Measurements from ENCODE around the gene STEAP1B. TPM values are rescaled to one million over a fixed set of nuclear protein-coding genes. Genes with fewer than 3 reads are reported as not detected.

STEAP1B gene
- total RNA-seq, 1 experiment from 2014 or later, result 3.2 TPM

DNA sequence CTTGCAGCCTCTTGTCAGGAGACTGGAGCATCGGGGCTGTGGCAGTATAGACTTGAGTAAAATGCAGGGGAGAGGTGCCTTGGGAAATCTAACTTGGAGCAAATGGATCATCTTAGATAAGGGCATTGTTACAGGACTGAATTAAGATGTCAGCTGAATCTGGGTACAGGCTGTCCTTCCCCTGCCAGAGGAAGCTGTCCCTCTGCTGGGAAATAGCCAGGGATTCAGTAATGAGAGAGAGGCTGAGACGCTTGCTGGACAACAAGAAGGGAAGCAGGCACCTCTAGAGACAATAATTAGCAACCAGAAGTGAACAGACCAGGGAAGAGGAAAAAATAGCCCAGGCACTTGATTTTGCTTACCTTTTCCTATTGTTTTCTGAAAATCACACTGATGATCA lies 122.3 kb downstream of the STEAP1B start:
- H3K4me1 Mint-ChIP-seq, result peaks cover 0 to 7% of the 10 kb centered on the region in 2 experiments; a peak in 1 of 4 replicates
- Histone ChIP-seq H3K56ac (ENCODE audit: insufficient read length, low read depth, low read length) (no peak overlapping the region), H3K27me3 (ENCODE audit: insufficient read depth, low read length) (no peaks in the 10 kb centered on the region), H2BK20ac (ENCODE audit: low read depth, low read length, poor library complexity, severe bottlenecking) (no peak overlapping the region), H3T11ph (ENCODE audit: low read length) (no peak overlapping the region), H2BK15ac (ENCODE audit: low read depth, low read length) (no peak overlapping the region), H3K9me3 (ENCODE audit: control insufficient read depth, low read depth, low read length) (no peaks in the 10 kb centered on the region), H4K8ac (replicated peaks; ENCODE audit: insufficient read length, low read depth, low read length) (no peak overlapping the region), H2AK5ac (ENCODE audit: insufficient read length, low read length) (no peak overlapping the region), H2BK12ac (ENCODE audit: insufficient read length, low read depth, low read length) (no peak overlapping the region), H3K14ac (ENCODE audit: insufficient read depth, low read length) (no peak overlapping the region), H4K20me1 (ENCODE audit: control insufficient read depth, insufficient read depth, insufficient read length) (no peaks in the 10 kb centered on the region), H3K9ac (ENCODE audit: extremely low read depth, insufficient read length, low read length) (no peak overlapping the region), H3K79me1 (ENCODE audit: insufficient read depth, low read depth, low read length, poor library complexity, severe bottlenecking) (no peaks in the 10 kb centered on the region), H2AFZ (ENCODE audit: low read length) (no peak overlapping the region), H2BK5ac (ENCODE audit: insufficient read length, low read length) (no peak overlapping the region), H3K23ac (ENCODE audit: insufficient read length, low read depth, low read length) (no peak overlapping the region), H3K23me2 (ENCODE audit: insufficient read length, low read depth, low read length, poor library complexity, severe bottlenecking) (no peaks in the 10 kb centered on the region), H2BK120ac (ENCODE audit: low read depth, low read length, poor library complexity, severe bottlenecking) (no peak overlapping the region), H3K79me2 (ENCODE audit: insufficient read depth, low read length) (no peaks in the 10 kb centered on the region), H4K5ac (ENCODE audit: insufficient read length, low read depth, low read length) (no peak overlapping the region), H4K91ac (ENCODE audit: insufficient read length, low read depth, low read length) (no peak overlapping the region), H3K4ac (ENCODE audit: low read depth, low read length) (no peak overlapping the region), H3K4me2 (ENCODE audit: insufficient read depth, insufficient read length, low read length) (no peak overlapping the region), H3K4me1 (ENCODE audit: insufficient read depth, low read length) (no peaks in the 10 kb centered on the region), H3K27ac (ENCODE audit: insufficient read length, low read depth, low read length) (no peak overlapping the region), H3K18ac (ENCODE audit: insufficient read length, low read depth, low read length) (no peak overlapping the region)
- TF ChIP-seq, protein P1, sequence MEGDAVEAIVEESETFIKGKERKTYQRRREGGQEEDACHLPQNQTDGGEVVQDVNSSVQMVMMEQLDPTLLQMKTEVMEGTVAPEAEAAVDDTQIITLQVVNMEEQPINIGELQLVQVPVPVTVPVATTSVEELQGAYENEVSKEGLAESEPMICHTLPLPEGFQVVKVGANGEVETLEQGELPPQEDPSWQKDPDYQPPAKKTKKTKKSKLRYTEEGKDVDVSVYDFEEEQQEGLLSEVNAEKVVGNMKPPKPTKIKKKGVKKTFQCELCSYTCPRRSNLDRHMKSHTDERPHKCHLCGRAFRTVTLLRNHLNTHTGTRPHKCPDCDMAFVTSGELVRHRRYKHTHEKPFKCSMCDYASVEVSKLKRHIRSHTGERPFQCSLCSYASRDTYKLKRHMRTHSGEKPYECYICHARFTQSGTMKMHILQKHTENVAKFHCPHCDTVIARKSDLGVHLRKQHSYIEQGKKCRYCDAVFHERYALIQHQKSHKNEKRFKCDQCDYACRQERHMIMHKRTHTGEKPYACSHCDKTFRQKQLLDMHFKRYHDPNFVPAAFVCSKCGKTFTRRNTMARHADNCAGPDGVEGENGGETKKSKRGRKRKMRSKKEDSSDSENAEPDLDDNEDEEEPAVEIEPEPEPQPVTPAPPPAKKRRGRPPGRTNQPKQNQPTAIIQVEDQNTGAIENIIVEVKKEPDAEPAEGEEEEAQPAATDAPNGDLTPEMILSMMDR (conservative IDR thresholded peaks at IDR 0.05), result no peak
- no peak overlapping the region for H3K27ac Mint-ChIP-seq
- no peak for DNase-seq
- no peaks in the 10 kb centered on the region for H3K36me3 Mint-ChIP-seq (ENCODE audit: insufficient read depth in 1 of 3, low read depth in 3 of 3)
- no peaks in the 10 kb centered on the region for H3K9me3 Mint-ChIP-seq
- no CpG with 5 or more reads among the region's 2 CpGs for WGBS (ENCODE audit: extremely low coverage, insufficient read length, low lambda C conversion rate)
- no peaks in the 10 kb centered on the region for H3K27me3 Mint-ChIP-seq (ENCODE audit: low read depth)
- no peak overlapping the region for H3K4me3 Mint-ChIP-seq
